Coronary artery (tissue), 2 donors: ENCODE measurements around the gene EHD4.

Experiments used
- DNase-seq: peaks from one replicate; pipeline ENCODE4 v3.0.0-alpha.2; 2017; ENCODE audit warnings: low spot score
- H3K27ac ChIP-seq, 2 donors: fragments of 200-600 bp; sonication (generic); one replicate each; pipeline ENCODE4 v1.5.1; 2016 to 2019
- H3K4me3 ChIP-seq: fragments of 200-600 bp; sonication (generic); 2 replicates; pipeline ENCODE4 v1.5.1; 2016; ENCODE audit warnings: mild to moderate bottlenecking, moderate library complexity
- CTCF ChIP-seq: fragments of 200-600 bp; sonication (generic); IDR thresholded peaks from one replicate; pipeline ENCODE4 v1.5.1; 2019; ENCODE audit warnings: antibody characterized with exemption

The EHD4 gene

DNA sequence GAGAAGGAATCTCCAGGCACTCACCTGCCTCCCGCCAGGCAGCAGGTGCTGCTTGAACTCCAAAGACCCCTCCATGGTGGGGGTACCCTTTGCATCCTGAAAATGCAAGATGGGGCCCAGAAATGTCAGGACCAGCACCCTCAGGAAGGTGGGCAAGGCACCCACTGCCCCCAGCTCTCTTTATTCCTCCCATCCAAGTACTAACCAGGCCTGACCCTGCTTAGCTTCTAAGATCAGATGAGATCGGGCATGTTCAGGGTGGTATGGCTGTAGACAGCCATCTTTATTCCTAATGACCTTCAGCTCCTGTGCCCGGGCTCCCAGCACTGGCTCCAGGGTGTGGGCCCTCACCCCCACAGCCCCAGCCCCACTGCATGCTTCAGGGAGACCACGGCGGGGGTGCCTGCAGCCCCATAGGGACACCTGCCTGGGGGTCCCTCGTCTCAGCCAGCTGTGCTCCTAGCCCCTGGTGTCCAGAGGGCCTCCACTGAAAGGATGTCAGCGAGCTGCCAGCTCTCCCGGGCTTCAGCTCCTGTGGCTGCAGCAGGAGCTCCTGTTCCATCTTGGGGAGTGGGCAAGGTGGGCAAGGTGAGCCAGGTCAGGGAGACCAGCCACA is 120.5 kb downstream of the EHD4 start:
- Histone ChIP-seq H3K27ac (no peak overlapping the region), H3K4me3 (no peak overlapping the region)
- TF ChIP-seq CTCF = no peak
- DNase-seq = no peak

- TF ChIP-seq CTCF = no peak
- no peak for DNase-seq
- no peak overlapping the region for H3K4me3 ChIP-seq
- H3K27ac ChIP-seq = no peak overlapping the region
These were observed 121.2 kb downstream of the EHD4 start for GRCh38 chr15:41851167-41851523.

GRCh38 chr15:41850482-41851166 is 121.7 kb downstream of the EHD4 start:
- H3K4me3 ChIP-seq = no peak overlapping the region
- no peak for DNase-seq
- no peak overlapping the region for H3K27ac ChIP-seq
- no peak for TF ChIP-seq CTCF

DNA sequence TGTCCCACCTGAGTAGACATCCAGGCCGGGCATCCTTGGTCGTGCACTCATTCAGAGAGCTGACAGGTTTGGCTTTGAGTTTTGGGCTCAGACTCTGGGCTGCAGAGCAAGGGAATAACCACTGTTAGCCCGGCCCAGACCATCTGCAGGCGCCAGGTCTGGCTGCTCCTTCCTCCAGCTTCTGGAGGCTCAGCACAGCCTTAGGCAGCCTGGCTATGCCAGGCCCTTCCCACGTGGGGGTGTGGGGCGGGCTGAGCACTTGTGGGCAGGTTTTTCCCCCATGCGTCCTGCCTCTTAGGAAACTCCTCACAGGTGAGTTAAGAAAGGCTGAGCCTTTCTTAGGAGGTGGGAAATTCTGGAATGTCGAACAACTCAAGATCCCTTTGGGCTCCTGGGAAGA is 122.5 kb downstream of the EHD4 start:
- TF ChIP-seq CTCF = no peak
- H3K27ac ChIP-seq = no peak overlapping the region
- no peak overlapping the region for H3K4me3 ChIP-seq
- DNase-seq = no peak

GRCh38 chr15:41849204-41849603 is 123.2 kb downstream of the EHD4 start:
- TF ChIP-seq CTCF = no peak
- Histone ChIP-seq H3K27ac (no peak overlapping the region), H3K4me3 (no peak overlapping the region)
- no peak for DNase-seq

DNA sequence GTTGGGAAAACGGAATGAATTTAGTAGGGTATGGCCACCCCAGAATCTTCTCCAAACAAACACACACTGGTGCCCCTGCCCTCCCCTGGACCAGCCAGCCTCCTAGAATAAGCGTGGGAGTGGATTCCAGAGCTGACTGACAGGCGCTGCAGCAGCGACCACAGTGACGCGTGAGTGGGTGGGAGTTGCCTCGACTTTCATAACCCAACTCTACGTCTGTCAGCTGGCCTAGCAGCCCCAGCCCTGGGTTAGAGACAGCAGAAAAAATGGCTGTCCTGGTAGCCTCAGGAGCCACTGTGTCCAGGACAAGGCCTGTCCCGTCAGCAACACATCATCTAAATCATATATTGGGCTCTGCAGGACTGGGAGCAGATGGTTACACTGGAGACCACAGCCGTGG is 123.7 kb downstream of the EHD4 start:
- Histone ChIP-seq H3K27ac (no peak overlapping the region), H3K4me3 (no peak overlapping the region)
- TF ChIP-seq CTCF = no peak
- no peak for DNase-seq

DNA sequence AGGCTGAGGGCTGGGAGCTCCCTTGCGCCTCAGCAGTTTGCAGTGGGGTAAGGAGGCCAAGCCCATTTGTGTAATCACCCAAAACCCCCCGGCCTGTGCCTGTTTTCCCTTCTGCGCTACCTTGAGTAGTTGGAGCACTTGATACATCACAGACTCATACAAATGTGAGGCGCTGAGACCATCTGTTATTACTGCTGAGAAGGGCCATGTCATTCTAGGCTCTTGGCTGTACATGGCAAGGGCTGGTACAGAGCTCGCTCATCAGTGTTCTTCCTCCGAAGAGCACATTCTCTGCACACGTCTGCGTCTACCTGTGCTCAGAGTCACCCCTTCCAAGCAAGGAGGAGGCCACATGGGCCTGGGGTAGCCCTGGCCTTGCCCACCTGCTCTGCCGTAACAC is 124.4 kb downstream of the EHD4 start:
- H3K4me3 ChIP-seq = no peak overlapping the region

More for the DNA sequence above, 124.4 kb downstream of the EHD4 start:
- no peak overlapping the region for H3K27ac ChIP-seq
- TF ChIP-seq CTCF = no peak
- no peak for DNase-seq
